HepG2 (cell line): ENCODE results near the gene FZD4. TPM values are rescaled to one million over a fixed set of nuclear protein-coding genes. Genes with fewer than 3 reads are reported as not detected.
A peak's percentile ranks its signal among the peaks of the same experiment; 100 is the strongest.

Source experiments
- EED ChIP-seq: sonication (generic); formaldehyde crosslinking; IDR thresholded peaks from 2 replicates; pipeline ENCODE4 v1.5.0; 2020; ENCODE audit warnings: mild to moderate bottlenecking, missing genetic modification reagents
- GMEB2 ChIP-seq: IDR thresholded peaks from 2 replicates; pipeline ENCODE4 v1.6.1; 2016; ENCODE audit warnings: missing biosample characterization, missing genetic modification reagents, low read depth
- NR2F2 ChIP-seq: IDR thresholded peaks from 2 replicates; pipeline ENCODE4 v1.6.1; 2012; ENCODE audit warnings: low read depth, inconsistent platforms, borderline replicate concordance
- SOX13 ChIP-seq, 3 experiments: fragments of 450-650 bp in 1 of 3; sonication (generic) in 1 of 3; formaldehyde crosslinking in 1 of 3; IDR thresholded peaks in 2 of 3; conservative IDR thresholded peaks in 1 of 3; 2 replicates each; pipeline versions ENCODE4 v1.5.0 to v1.6.1; 2016 to 2020; ENCODE audit warnings: antibody characterized with exemption in 1 of 3, mild to moderate bottlenecking in 1 of 3, missing compliant biosample characterization in 1 of 3, missing genetic modification reagents in 1 of 3, moderate library complexity in 1 of 3
- ZNF343 ChIP-seq: sonication (generic); formaldehyde crosslinking; IDR thresholded peaks from 2 replicates; pipeline ENCODE4 v1.4.0; 2020; ENCODE audit warnings: mild to moderate bottlenecking, missing genetic modification reagents
- ZNF674 ChIP-seq: sonication (generic); formaldehyde crosslinking; IDR thresholded peaks from 2 replicates; pipeline ENCODE4 v1.5.0; 2020; ENCODE audit warnings: low read depth, mild to moderate bottlenecking, missing genetic modification reagents
- ZNF776 ChIP-seq: sonication (generic); formaldehyde crosslinking; IDR thresholded peaks from 2 replicates; pipeline ENCODE4 v1.4.0; 2020; ENCODE audit warnings: mild to moderate bottlenecking, missing genetic modification reagents
- ZNF781 ChIP-seq: sonication (generic); formaldehyde crosslinking; IDR thresholded peaks from 2 replicates; pipeline ENCODE4 v1.5.1; 2020; ENCODE audit warnings: borderline replicate concordance, mild to moderate bottlenecking, missing genetic modification reagents; ENCODE audit errors: not compliant biosample characterization
- polyA plus RNA-seq, 8 experiments: library from polyadenylated mRNA; depleted of rRNA in 3 of 8; stranded (reverse) in 7 of 8; unstranded in 1 of 8; fragments of >200 nt; fragmentation: Illumina TruSeq in 4 of 8; extraction: Trizol in 4 of 8; gene quantifications; 2 replicates each; pipeline versions ENCODE4 v1.2.1 to v1.2.3, GENCODE V29; 2011 to 2016; ENCODE audit warnings: low read depth in 4 of 8, missing spikeins in 1 of 8, mixed read lengths in 1 of 8; ENCODE audit not compliant: insufficient read depth in 1 of 8
- total RNA-seq, 5 experiments: library from RNA; depleted of rRNA; stranded (reverse); fragments of >200 nt; fragmentation: Illumina TruSeq; extraction: Trizol; gene quantifications; 2 replicates each; pipeline ENCODE4 v1.2.3, GENCODE V29; 2016; ENCODE audit warnings: low read depth in 1 of 5
- TF ChIP-seq, protein P1 (sequence below): IDR thresholded peaks from 2 replicates; pipeline ENCODE4 v1.6.1; 2016; ENCODE audit warnings: low read depth, borderline replicate concordance
- TF ChIP-seq, protein P2 (sequence below): sonication (generic); formaldehyde crosslinking; IDR thresholded peaks from 2 replicates; pipeline ENCODE4 v1.4.0; 2020; ENCODE audit warnings: missing genetic modification reagents; ENCODE audit errors: not compliant biosample characterization
- TF ChIP-seq, protein P3 (sequence below): sonication (generic); formaldehyde crosslinking; IDR thresholded peaks from 2 replicates; pipeline ENCODE4 v1.8.0; 2022; ENCODE audit warnings: missing genetic modification reagents, mild to moderate bottlenecking, moderate library complexity, borderline replicate concordance
- TF ChIP-seq, protein P4 (sequence below): sonication (generic); formaldehyde crosslinking; IDR thresholded peaks from 2 replicates; pipeline ENCODE4 v1.8.0; 2022; ENCODE audit warnings: missing genetic modification reagents, mild to moderate bottlenecking, borderline replicate concordance
- TF ChIP-seq, protein P5 (sequence below): sonication (generic); formaldehyde crosslinking; IDR thresholded peaks from 2 replicates; pipeline ENCODE4 v1.5.0; 2020; ENCODE audit warnings: mild to moderate bottlenecking, low read depth, missing genetic modification reagents, borderline replicate concordance
- TF ChIP-seq, protein P6 (sequence below): sonication (generic); formaldehyde crosslinking; IDR thresholded peaks from 2 replicates; pipeline ENCODE4 v1.4.0; 2020; ENCODE audit warnings: missing genetic modification reagents

FZD4 gene
- total and polyA plus RNA-seq, 2 of the 13 experiments (the other 11 are each of a cell fraction or from before 2014, with no cell fraction given), result 46.5 to 70.4 TPM

DNA sequence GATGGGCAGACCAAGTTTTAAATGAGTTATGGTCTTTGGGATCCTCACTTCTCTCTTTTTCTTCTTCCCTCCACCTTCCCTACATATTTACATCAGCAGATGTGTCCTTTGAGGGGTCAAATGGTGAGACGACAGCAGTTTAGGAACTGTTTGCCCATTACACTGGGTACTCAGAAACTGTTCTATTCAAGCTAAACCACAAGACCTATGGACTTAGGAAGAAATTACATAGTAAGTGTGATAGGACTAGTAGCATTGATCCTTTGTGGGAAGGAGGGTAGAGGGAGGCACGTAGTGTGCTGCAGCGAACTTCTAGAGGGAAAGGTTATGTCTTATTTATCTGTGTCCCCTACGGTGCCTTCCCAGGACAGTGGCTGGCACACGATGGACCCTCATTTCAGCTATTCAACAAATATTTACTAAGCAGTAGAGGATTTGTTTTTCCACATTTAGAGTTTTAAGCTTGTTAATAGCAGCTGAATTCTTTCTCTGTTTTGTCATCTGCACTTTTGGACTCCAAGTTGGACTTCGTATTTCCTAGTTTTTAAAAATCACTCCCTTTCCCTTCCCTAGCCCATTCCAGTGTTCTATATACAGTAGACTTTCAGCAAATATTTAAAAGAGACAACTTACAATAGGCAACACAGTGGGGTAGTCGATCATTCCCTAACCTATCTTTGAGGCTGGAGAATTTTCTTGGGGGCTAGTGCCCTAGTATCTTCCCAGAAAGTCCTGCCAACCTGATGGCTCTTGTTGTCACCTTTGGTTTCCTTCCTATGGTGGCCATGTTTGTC lies 13.9 kb downstream of the FZD4 start (continued):
- TF ChIP-seq ZNF781 (CRISPR knock-in tag) (no peak), GMEB2 (CRISPR knock-in tag) (0 out of 2 replicates have a peak, but pooled peaks have one; percentile 8), NR2F2 (peak; percentile 69; the same call in 1 of the 2 replicates), ZNF674 (CRISPR knock-in tag) (no peak), SOX13 (IDR thresholded peaks at IDR 0.05) (no peak), SOX13 (CRISPR knock-in tag; conservative IDR thresholded peaks at IDR 0.05 in 1 of 2, IDR thresholded peaks at IDR 0.05 in 1 of 2) (peak in 1 of 2 experiments; percentile 87; a peak in 2 of 4 replicates), EED (CRISPR knock-in tag) (no peak), ZNF343 (CRISPR knock-in tag) (no peak), ZNF776 (CRISPR knock-in tag) (no peak)
- TF ChIP-seq, protein P1, sequence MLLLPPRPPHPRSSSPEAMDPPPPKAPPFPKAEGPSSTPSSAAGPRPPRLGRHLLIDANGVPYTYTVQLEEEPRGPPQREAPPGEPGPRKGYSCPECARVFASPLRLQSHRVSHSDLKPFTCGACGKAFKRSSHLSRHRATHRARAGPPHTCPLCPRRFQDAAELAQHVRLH (CRISPR knock-in tag), result no peak
- TF ChIP-seq, protein P2, sequence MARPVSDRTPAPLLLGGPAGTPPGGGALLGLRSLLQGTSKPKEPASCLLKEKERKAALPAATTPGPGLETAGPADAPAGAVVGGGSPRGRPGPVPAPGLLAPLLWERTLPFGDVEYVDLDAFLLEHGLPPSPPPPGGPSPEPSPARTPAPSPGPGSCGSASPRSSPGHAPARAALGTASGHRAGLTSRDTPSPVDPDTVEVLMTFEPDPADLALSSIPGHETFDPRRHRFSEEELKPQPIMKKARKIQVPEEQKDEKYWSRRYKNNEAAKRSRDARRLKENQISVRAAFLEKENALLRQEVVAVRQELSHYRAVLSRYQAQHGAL (CRISPR knock-in tag), result no peak
- TF ChIP-seq, protein P3, sequence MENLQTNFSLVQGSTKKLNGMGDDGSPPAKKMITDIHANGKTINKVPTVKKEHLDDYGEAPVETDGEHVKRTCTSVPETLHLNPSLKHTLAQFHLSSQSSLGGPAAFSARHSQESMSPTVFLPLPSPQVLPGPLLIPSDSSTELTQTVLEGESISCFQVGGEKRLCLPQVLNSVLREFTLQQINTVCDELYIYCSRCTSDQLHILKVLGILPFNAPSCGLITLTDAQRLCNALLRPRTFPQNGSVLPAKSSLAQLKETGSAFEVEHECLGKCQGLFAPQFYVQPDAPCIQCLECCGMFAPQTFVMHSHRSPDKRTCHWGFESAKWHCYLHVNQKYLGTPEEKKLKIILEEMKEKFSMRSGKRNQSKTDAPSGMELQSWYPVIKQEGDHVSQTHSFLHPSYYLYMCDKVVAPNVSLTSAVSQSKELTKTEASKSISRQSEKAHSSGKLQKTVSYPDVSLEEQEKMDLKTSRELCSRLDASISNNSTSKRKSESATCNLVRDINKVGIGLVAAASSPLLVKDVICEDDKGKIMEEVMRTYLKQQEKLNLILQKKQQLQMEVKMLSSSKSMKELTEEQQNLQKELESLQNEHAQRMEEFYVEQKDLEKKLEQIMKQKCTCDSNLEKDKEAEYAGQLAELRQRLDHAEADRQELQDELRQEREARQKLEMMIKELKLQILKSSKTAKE (CRISPR knock-in tag), result peak; percentile 75
- TF ChIP-seq, protein P4, sequence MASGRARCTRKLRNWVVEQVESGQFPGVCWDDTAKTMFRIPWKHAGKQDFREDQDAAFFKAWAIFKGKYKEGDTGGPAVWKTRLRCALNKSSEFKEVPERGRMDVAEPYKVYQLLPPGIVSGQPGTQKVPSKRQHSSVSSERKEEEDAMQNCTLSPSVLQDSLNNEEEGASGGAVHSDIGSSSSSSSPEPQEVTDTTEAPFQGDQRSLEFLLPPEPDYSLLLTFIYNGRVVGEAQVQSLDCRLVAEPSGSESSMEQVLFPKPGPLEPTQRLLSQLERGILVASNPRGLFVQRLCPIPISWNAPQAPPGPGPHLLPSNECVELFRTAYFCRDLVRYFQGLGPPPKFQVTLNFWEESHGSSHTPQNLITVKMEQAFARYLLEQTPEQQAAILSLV (CRISPR knock-in tag), result no peak
- TF ChIP-seq, protein P5, sequence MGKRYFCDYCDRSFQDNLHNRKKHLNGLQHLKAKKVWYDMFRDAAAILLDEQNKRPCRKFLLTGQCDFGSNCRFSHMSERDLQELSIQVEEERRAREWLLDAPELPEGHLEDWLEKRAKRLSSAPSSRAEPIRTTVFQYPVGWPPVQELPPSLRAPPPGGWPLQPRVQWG (CRISPR knock-in tag), result no peak
- TF ChIP-seq, protein P6, sequence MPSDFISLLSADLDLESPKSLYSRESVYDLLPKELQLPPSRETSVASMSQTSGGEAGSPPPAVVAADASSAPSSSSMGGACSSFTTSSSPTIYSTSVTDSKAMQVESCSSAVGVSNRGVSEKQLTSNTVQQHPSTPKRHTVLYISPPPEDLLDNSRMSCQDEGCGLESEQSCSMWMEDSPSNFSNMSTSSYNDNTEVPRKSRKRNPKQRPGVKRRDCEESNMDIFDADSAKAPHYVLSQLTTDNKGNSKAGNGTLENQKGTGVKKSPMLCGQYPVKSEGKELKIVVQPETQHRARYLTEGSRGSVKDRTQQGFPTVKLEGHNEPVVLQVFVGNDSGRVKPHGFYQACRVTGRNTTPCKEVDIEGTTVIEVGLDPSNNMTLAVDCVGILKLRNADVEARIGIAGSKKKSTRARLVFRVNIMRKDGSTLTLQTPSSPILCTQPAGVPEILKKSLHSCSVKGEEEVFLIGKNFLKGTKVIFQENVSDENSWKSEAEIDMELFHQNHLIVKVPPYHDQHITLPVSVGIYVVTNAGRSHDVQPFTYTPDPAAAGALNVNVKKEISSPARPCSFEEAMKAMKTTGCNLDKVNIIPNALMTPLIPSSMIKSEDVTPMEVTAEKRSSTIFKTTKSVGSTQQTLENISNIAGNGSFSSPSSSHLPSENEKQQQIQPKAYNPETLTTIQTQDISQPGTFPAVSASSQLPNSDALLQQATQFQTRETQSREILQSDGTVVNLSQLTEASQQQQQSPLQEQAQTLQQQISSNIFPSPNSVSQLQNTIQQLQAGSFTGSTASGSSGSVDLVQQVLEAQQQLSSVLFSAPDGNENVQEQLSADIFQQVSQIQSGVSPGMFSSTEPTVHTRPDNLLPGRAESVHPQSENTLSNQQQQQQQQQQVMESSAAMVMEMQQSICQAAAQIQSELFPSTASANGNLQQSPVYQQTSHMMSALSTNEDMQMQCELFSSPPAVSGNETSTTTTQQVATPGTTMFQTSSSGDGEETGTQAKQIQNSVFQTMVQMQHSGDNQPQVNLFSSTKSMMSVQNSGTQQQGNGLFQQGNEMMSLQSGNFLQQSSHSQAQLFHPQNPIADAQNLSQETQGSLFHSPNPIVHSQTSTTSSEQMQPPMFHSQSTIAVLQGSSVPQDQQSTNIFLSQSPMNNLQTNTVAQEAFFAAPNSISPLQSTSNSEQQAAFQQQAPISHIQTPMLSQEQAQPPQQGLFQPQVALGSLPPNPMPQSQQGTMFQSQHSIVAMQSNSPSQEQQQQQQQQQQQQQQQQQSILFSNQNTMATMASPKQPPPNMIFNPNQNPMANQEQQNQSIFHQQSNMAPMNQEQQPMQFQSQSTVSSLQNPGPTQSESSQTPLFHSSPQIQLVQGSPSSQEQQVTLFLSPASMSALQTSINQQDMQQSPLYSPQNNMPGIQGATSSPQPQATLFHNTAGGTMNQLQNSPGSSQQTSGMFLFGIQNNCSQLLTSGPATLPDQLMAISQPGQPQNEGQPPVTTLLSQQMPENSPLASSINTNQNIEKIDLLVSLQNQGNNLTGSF, result no peak
